Measurements from ENCODE around the gene ESRRB.

Gene ESRRB

DNA sequence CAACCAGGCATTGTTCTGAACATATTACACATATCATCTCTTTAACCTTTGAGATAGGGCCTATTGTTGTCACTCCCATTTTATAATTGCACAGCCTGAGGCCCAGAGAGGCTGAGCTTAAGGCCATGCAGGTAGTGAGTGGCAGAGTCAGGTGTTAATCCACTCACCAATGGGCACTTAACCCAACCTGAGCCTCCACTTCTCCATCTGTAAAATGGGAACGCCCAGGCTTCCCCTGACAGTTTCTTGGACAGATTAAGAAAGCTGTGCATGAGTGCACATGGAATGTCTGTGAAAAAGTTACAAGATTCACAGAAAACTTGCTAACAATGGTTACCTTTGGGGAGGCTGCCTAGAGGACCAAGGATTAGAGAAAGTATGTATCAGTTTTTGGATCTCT, 32.9 kb downstream of the ESRRB start:
- no peak for DNase-seq

DNA sequence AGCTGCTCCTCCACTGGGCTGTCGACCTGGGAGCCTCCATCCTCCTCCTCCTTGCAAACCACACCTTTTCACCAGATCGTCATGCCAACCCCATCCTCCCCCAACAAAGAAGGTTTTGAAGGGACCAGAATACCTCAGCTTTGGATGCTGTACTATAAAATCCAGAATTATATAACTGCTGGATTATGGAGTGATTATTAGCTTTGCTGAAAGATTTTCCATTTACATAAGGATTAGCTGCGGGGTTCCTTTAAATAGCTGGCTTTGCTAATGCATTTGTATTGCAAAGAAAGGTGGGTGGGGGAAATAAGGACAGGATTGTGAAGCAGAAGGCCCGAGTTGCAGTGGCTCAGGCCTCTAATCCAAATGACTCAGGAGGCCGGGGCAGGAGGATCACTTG, 36.6 kb downstream of the ESRRB start:
- no peak for DNase-seq

DNA sequence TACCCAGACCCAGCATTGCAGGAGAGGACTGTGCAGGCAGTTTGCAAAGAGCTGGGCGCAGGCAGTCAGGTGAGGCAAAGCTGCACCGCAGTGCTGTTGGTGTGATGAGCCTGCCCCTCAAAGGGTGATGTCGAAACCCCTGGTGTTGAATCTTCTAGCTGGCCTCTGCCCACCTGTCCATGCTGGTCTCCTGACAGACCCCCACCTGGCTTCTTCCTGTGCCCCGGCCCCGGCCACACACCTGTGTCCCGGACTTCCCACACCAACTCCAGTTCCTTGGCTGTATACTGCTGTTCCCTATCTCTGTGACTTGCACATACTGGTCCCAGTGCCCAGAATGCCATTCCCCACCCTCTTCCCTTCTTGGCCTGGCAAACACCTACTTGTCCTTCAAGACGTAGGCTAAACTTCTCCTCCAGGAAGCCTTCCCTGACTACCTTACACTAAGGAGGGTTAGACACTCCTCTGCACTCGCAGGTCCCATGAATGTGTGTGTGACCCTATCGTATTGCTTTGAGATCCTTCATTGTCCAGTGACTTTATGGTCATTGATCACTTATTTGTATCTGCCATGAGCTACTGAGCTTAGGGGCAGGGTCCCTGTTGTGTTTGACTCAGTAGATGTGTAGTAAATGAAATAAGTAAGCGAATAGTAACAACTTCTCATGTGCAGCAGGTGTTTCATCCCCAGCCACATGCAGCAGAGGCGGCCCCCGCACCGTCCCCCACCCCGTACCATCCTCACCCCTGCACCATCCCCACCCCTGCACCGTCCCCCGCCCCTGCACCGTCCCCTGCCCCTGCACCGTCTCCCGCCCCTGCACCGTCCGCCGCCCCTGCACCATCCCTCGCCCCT, 37.4 kb downstream of the ESRRB start:
- no peak for DNase-seq

DNA sequence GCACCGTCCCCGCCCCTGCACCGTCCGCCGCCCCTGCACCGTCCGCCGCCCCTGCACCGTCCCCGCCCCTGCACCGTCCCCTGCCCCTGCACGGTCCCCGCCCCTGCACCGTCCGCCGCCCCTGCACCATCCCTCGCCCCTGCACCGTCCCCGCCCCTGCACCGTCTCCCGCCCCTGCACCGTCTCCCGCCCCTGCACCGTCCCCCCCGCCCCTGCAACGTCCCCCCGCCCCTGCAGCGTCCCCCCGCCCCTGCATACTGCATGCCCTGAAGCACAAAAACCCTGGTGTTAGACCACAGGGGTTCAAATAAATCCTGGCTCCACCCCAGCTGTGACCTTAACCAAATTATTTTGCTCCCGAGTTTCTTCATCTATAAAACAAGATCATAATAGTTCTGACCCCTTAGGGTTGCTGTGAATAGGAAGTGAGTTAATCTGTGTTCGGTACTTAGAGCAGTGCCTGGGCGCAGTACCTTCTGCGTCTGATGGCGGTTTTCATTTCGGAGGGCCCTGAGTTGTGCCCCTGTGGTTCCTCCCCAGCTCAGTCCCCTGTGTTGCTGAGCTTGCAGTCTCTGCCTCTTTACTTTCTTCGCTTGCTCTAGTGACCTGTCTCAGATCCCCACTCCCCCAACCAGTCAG, 38.1 kb downstream of the ESRRB start:
- no peak for DNase-seq

DNA sequence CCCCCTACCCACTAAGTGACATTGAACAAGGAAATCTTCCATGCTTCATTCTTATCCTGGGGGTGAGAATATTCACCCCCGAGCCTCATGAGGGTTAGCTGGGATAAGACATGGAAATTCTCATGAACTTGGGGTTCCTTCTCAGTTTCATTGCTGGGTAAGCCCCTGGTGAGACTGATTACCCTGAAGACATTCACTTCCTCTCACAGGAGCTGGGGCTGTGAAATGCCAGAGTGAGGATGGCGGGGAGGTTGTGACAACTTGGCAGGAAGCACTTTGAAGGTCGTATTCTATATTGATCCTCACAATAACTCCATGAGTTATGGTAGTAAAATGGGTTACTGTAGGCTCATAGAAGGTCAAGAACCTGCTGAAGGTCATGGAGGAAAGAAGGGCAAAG, 43.5 kb downstream of the ESRRB start:
- no peak for DNase-seq

DNA sequence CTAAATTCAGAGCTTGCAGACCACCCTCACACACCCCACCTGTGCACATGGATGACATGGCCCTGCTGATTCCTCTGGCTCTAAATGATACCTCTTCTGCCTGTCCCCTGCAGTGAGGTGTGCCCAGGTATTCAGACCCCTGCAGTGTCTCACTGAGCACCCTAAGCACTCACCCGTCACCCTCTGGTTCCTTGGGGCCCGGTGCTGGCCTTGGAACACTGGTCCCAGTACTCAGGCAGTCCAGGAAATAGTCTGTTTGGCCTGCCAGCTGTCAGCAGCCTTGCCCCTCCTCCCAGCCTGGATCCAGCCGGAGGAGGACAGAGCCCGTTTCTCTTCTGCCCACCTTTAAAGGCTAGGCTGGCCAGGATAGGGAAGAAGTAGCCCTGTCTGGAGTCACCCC, 44.9 kb downstream of the ESRRB start:
- DNase-seq: no peak

DNA sequence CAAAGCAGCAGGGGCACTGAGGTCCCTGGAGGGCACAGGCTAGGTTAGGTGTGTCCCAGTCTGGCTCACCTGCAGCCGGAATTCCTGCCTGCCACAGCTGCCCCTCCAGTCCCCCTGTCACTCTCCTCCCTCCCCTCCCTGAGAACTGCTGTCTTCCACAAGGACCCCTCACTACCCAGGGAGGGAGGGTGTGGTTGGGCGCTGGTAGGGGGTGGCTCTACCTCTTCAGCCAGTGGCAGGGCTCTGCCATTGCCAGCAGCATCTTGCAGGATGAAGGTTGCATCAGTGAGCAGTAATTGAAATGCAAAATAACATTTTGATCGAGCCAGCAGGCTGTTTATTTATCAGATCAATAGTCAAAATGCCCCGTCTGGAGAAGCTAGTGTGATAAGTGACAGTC, 45.7 kb downstream of the ESRRB start:
- no peak for DNase-seq

DNA sequence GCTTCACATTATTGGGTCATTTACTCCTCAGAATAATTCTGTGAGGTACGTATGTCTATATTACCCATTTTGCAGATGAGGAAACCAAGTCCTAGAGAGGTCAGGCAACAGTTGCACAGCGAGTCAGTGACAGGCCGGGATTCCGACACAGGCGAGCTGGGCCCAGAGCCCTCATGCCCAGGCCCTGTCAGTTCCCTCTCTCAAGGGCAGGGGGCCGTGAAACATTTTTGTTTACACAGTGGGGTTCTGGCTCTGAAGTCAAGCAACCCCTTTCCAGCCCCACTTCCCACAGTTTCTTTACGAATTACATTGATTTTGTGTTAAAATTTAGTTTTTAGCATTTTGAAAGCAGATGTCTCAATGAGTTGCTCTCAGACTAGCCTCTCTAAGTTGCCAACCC, 46.7 kb downstream of the ESRRB start:
- no peak for DNase-seq

DNA sequence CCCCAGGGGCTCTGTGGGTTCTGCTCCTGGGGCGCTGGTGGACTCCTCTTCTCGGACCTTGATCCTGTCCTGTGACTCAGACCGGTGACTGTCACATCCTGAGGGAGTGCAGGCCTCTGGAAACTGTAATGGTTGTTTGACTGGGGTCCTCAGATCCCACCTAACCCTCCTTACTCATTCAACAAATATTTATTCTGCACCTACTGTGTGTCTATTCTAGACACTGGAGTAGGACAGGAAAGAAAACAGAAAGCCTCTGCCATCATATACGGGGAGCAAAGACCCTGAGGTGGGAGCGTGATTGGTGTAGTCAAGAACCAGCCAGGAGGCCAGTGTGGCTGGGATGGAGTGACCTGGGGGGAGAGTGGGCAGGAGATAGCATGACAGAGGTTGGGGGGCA, 47.6 kb downstream of the ESRRB start:
- DNase-seq: no peak

DNA sequence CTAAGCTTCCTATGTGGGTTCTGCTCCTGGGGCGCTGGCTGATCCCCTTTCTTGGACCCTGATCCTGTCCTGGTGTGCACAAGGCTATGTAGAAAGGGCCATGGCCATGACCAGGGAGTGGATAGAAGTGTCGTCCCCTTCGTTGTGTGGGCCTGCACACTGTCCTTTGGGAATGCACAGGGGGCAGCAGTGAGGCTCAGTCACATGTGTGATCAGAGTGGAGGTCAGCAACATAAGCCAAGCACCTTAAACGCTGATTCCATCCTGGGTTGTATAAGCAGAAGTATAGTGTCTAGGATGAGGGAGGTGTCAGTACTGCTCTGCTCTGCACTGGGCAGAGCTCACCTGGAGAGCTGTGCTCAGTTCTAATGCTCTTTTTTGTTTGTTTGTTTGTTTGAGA, 48.4 kb downstream of the ESRRB start:
- DNase-seq: no peak

DNA sequence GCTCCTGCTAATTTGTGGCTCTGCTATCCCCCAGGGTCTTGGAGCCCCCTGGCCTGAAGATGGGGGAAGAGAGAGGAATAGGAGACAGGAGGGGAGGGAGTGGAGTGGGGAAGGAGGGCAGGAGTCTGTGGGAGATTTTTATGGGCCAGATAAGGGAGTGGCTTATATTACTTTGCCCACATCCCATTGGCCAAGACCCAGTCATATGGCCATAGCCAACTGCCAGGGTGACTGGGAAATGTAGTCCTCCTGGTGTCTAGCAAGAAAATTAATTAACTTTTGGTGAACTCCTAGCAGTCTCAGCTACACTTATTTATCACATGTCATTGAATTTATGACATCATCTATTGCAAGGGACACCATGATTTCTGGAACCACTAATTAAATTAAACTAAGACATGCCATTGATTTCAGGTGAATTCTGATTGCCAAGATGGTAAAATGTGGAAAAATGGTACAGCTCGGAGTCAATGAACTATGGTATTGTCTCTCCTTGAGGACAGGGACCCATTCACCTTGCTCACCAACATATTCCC, 50.3 kb downstream of the ESRRB start:
- DNase-seq: no peak

DNA sequence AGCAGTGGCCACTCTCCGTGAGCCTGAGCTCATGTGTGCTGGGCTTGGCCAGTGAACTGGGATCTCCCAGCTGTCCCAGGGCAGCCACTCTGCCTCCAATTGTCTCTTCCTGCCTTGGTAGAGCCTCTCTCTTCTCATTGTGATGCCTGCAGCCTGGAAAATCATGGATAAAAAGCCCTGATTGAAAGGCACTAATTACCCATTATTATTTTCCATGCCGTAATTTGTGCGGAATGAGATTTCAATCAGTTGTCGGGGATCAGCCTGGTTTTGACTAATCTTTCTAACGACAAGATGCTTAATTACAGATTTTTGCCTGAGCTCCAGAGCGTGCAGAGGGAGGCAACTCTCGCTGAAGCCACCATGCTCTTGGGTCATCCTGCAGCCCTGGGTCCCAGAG, 52.7 kb downstream of the ESRRB start:
- no peak for DNase-seq

DNA sequence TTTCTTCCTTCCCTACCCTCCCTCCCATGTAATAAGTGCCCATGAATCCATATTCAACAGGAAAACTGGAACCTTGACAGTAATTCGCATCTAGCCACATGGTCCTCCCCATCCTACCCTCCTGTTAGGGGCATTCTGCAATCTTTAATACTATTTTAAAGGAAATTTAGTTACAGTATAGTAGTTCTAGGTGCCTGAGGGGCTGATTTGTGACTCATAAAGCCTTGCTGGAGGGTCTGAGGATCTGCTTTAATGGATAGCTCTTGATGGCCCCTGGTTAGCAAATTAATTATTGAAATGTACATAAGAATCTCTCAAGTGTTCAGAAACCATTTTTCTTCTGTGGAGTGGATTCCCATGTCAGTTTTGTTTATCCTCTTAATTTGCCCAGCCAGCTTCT, 54.1 kb downstream of the ESRRB start:
- DNase-seq: no peak

DNA sequence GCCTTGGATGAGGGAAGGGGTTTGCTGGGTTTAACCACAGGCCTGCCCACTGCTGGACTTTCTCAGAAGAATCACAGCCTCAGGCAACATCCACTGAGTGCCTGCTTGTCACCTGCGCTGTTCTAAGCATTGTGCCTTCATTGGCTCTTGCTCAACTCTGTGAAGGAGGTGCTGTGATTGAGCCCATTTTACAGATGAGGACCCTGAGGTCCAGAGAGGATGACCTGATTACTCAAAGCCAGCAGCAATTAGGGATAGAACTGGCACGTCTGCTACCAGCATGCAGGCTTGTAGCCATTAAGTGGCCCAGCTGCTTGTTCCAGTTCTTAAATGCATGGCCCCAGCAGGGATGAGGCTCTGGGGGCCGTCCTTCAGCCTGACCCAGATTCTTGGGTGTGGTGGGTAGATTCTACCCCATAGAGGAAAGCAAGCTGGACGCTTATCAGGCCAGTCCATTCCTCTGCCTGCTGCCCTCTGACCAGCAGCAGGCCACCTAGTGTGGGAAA, 54.6 kb downstream of the ESRRB start:
- DNase-seq: no peak

DNA sequence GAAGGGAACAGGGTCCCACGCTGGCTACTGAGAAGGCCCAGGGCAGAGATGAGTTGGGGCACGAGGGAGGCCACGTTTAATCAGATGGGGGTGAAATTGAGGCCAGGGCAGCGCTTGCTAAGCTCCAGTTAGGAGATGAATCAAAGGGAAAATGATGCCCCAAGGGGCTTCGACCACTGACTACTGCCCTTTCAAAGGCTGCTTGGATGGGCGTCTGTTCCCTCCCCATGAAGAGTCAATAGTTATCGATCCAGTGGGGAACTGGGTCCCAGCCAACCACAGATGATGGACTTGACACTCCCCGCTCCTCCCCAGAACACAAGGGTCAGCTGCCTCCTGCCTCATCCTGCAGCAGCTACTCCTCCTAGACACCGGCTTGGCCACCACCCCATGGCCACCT, 55.6 kb downstream of the ESRRB start:
- DNase-seq: no peak

DNA sequence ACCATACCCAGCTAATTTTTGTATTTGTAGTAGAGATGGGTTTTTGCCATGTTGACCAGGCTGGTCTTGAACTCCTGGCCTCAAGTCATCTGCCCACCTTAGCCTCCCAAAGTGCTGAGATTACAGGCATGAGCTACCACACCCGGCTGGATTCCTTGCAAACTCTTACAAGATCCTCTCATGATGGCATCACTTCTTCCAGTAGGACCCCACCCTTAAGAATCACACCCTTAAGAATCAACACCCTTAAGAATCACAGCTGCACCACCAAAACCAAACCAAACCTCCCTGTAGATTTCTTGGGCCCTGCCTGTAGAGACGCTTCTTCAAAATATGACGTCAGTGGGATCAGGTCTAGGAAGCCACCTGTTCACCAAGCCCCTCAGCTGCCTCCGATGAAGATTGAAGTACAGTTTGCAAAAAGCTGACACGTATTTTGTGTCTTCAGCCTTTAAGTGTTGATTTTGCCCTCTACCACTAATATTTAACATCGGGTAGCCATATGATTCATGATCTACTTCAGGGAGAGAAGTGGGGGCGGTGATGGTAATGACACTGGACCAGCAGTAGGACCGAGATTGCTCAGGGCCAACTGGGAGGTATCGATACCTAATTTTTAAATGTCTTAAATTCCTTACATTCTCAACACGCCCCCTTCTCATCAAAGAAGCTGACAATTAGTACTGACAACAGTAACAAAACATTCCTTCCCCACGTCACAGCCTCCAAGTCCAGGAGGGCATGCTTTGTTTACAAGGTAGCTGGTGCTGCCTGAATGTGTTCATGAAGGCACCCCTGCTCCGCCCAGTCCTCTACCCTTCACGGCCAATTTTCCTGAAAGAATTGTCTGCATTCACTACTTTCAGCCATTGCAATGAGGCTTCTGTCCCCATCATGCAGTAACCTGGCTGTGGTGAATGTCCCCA, 57.2 kb downstream of the ESRRB start:
- no peak for DNase-seq

DNA sequence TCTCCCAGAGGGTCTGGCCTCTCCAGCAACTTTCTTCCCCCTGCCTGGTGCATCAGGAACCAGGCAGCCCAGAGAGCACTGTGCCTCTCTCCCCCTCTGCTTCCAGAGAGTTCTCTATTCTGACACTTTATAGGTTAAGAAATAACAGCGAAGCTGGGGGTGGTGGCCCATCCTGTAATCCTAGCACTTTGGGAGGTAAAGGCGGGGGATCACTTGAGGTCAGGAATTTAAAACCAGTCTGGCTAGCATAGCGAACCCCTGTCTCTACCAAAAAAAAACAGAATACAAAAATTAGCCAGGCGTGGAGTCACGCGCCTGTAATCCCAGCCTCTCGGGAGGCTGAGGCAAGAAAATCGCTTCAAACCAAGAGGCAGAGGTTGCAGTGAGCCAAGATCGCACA, 58.3 kb downstream of the ESRRB start:
- no peak for DNase-seq

DNA sequence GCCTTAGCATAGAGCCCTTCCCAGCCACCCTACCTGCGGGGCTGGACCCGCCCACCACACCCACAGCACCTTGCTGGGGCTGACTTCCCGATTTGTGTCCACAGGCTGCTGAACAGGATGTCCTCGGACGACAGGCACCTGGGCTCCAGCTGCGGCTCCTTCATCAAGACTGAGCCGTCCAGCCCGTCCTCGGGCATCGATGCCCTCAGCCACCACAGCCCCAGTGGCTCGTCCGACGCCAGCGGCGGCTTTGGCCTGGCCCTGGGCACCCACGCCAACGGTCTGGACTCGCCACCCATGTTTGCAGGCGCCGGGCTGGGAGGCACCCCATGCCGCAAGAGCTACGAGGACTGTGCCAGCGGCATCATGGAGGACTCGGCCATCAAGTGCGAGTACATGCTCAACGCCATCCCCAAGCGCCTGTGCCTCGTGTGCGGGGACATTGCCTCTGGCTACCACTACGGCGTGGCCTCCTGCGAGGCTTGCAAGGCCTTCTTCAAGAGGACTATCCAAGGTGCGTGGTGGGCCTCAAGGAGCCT, 63.4 kb downstream of the ESRRB start:
- no peak for DNase-seq

DNA sequence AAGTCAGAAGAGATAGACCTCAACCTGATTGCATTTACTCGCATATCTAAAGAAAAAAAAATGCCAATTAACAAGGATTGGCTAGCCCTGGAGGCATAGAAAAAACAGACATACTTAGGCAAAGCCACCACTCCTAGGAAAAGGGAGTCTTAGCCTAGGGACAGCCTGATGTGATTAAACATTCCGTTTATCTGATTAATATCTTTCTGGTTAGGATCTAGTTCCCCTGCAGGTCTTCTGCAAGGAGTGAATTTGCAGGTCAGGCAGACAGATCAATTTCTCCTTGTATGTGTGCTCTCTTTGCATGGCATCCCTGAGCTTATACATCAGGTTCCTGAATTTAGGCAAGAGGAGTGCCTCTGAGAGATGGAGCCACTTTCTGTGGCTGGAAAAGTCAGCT, 70.5 kb downstream of the ESRRB start:
- DNase-seq: no peak

DNA sequence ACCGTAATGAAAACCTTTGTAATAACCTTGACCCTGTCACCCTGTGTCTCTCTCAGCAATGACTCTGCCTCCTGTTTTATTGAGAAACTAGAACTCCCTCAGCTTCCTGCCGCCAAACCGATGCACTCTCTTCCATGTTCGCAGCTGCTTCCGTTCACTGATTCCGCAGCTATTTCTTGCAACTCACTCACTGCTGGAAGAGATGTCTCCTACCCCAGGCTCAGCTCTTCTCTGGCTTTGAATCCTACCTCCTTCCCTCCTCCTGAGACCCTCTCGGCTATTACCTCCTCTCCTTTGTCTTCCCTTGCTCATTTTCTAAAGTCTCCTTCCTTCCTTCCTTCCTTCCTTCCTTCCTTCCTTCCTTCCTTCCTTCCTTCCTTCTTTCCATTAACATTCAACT, 71.0 kb downstream of the ESRRB start:
- DNase-seq: no peak

DNA sequence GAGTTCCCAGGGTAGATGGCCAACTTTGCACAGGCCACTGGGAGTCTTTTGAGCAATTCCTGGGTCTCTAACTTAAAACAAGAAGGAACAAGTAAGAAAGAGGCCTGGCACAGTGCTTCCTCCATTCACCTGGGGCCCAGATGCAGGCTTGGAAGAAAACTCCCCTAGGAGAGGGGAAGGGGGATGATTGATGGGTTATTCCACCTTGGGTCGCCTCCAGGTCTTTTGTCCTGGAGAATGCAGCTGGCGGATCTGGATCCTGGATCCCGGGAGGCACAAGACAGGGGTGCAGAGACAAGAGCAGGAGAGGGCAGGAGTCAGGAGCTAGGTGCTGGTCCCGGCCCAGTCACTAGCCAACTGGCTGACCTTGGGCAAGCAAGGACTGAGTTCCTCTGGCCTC, 74.5 kb downstream of the ESRRB start:
- DNase-seq: no peak

DNA sequence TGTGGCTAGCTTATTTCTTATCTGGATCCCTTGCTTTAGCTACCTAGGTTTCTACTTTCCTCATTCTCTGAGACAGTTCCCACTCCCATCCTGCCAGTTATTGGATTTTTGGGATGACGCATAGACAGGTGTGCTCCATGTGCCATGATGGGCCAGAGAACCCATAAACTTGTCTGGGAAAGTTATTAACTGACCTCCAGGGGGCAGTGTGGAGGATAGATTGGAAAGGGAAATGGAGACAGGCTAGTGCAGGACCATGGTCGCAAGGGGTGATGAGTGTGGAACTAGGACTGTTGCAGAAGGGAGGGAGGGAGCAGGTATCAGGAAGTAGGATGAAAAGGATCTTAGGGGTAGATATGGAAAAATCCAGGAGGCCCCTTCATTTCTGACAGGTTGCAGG, 80.3 kb downstream of the ESRRB start:
- no peak for DNase-seq

All from NCI-H774 (cell line).